Left lobe of liver (tissue), 2 donors: ENCODE results near the gene FICD. TPM values are rescaled to one million over a fixed set of nuclear protein-coding genes. Genes with fewer than 3 reads are reported as not detected.
"Not testable (repeated sequence)": the region's sequence is repeated elsewhere in the genome, so short reads cannot be mapped to it uniquely, and the experiment has no call there.

ENCODE experiments used
- ATAC-seq: fragments of 200-7000 bp; cut with Tn5 transposase; one replicate; pipeline ENCODE4 v1.9.1; 2020; ENCODE audit warnings: mild to moderate bottlenecking, moderate library complexity
- DNase-seq: peaks from one replicate; pipeline ENCODE4 v3.0.0-alpha.2; 2020; ENCODE audit warnings: low spot score
- total RNA-seq: library from RNA; stranded (reverse); gene quantifications from one replicate; pipeline ENCODE4 v1.2.1, GENCODE V29; 2021
- donor health status: DM: no; HTN: no; CAD: no; lungs with moderate emphysema.
- donor health status: DM: no; HTN: yes; CAD: no.

Gene FICD
- total RNA-seq, 1 donor from 2014 or later: 4.6 TPM

DNA sequence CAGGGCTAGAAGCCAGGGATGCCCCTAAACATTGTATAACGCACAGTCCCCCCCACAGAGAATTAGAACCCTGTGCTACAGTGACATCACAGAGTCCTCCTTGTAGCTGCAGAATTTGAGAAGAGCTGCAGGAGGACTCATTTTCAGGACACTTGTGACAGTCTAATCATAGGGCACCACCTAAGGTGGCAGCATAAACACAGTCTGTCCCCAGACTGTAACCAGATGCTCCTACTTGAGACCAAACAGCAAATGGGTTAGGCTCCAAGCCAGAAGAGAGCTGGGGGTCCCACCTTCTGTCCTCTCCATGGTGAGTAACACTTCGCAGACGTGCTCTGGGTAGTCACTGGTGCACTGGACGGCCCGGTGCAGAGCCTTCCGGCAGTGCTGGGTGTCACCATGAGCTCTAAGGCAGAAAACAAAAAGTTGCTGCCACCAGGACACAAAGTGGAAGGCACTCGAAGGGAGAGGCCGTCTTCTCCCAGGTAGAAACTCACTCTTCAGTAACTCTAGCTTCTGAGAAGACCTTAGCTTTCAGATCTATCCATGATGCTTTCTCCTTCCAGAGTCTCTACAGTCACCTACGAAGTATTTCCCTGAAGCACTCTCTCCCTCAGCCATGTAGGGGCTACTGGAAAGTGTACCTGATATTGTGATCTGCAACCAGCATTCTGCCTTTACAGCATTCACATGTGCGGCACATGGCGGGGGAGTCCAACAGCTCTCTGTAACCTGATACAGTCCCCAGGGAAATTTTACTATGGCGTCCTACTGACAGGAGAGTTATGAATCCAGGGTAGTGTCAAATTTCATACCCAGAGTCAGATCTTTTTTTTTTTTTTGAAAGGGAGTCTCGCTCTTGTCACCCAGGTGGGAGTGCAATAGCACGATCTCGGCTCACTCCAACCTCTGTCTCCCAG lies 17.1 kb downstream of the FICD start:
- DNase-seq: no peak
- no peak for ATAC-seq

DNA sequence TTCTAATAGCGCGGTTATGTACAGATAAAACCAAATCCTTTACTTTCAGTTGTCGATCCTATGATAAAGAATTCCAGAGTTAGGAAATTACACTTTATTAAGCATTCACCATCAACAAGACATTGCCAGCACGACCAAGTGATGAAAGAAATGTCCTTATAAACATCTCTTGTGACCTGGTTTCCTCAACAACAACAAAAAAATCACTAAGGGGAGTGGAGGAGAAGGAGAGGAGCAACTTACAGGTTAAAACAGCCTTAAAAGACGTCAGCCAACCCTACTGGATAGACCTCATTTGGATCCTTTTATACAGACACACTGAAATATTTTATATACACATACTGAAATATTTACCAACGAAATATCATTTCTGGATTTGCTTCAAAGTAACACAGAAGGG lies 23.1 kb downstream of the FICD start:
- DNase-seq: no peak
- no peak for ATAC-seq

DNA sequence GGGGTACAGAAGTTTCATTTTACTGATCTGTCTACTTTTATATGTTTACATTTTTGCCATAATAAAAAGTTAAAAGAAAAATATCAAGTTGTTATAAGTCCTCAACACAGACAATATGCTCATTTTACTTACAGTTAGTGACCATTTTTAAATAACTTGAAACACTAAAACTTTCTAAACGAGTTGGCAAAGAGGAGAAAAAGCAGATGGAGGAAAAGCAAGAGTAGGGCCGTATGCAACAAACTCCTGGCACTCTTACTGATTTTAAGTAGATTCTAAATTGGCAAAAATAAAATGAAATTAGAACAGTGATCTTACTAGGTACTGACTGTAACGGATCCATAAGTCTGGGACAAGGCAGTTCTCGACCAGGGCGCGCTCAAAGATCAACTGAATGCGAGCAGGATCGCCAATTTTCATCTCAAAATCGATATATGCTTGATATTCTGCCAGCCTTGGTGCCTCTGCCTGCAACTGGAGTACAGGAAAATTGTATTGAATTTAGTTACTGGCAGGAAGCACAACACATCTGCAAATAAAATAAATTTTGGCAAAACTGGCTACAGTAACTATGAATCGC lies 23.6 kb downstream of the FICD start:
- ATAC-seq (peak; percentile 85), DNase-seq (no peak)

DNA sequence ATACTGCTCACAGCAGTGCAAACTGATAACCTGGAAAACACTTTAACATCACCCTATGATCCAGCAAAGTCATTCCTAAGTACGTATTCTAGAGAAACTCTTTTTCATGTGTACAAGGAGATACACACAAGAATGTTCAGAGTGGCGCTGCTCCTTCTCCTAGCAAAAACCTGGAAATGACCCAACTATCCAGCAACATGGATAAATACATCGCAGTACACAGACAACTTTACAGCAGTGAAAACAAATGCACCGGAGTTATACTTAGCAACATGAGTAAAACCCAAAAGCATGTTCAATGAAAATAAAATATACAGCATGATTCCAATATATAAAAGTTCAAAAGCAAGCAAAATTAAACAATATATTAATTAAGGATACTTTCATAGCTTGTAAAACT lies 27.2 kb downstream of the FICD start:
- ATAC-seq: no peak

DNA sequence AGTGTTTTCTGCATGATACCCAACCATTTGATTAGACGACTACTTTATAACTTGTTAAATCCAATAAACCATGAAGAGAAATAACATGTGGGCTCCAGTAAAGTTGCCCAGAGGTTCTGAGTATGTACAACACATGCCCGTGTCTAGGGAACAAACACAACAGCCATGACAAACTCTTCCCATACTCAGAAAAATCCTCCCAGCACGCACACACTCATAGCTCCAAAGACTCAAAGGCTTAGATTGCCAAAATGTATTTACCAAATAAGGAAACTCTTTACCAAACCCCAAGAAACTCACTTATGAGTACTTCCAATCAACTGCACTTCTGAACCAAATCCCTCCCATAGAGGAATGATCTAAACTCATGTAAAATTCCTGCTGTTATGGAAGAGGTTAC lies 28.6 kb downstream of the FICD start:
- no peak for ATAC-seq
- DNase-seq: no peak

More for the DNA sequence above, 27.2 kb downstream of the FICD start:
- no peak for DNase-seq

DNA sequence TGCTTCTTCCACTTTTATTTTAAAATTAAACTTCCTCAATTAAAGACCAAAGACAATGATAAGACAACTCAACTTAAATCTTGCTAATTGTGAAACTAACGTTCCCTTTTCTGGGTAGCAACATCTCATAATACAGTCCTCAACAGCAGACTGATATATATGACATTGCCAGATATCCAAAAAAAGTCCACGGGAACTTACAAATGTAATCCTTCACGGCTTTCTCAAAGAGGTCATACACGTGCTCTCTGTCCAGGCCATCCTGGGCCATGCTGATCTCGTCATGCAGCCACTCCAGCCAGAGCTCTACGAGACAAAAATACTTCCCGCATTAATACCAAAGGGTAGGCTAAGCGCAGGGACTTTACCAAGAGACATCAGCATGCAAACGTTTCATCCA lies 32.6 kb downstream of the FICD start:
- no peak for DNase-seq
- no peak for ATAC-seq

DNA sequence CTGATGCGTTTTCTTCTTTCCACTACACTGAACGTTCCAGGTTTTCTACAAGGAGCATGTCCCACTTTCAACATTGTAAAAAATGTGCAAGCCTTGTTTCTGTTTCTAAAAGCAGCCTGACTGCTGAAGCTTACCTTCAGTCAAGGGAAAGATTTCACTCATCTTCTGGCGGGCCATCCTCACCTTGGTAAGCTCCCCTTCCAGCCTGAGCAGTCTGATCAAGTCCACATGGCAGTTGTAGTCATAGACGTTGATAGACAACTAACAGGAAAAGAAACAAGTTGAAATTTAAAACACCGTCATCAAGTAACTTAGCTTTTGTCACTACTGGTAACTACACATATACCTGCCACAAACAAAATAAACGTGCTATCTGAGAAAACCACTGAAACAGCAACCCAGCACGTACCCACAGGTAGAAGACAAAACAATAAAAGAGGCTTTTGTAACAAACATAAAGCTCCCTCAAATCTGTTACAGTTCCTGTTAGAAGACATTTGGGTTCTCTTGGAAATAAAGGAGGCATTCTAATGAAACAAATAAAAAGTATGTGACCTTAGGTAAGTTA lies 34.0 kb downstream of the FICD start:
- ATAC-seq: no peak

DNA sequence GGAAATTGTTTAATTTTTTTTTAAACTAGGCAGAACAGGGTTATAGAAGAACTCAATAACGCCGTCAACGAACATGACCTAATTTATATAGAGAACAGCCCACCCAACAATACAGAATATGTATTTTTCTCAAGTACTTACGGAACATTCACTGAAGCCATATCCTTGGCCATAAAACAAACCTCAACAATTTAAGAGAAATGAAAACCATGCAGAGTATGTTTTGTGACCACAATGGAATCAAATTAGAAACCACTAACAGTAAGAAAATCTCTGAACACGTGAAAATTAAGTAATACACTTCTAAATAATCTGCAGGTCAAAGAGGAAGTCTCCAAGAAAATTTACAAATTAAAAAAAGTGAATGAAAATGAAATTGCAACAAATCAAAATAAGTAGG lies 36.5 kb downstream of the FICD start:
- no peak for ATAC-seq
- DNase-seq: no peak

More for the DNA sequence above, 34.0 kb downstream of the FICD start:
- DNase-seq: no peak

DNA sequence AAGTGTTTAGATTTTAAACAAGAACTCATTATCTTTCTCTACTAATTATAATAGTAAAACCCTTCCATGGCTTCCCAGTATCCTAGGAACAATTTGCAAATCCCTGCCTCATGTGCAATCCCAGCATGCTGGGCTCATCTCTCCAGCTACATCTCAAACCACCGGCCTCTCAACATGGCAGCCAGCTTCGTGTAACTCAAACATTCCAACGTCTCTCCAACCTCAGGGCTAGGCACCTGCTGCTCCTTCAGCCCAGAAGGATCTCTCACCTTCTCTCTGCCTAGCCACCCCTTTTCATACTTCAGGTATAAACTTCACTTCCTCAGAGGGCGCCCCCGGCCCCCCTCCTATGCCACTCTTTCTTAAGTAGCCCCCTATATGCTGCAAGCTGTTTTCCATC lies 38.7 kb downstream of the FICD start:
- DNase-seq: no peak
- no peak for ATAC-seq

DNA sequence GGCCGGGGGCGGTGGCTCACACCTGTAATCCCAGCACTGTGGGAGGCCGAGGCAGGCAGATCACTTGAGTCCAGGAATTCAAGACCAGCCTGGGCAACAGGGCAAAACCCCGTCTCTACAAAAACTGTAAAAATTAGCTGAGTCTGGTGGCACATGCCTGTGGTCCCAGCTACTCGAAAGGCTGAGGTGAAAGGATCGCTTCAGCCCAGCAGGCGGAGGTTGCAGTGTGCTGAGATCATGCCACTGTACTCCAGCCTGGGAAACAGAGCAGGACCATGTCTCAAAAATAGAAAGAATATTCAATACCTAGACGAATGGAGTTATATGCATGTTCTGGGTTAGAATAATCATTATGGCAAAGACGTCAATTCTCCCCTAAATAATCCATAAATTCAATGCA lies 40.3 kb downstream of the FICD start:
- ATAC-seq, DNase-seq: not testable (repeated sequence)

DNA sequence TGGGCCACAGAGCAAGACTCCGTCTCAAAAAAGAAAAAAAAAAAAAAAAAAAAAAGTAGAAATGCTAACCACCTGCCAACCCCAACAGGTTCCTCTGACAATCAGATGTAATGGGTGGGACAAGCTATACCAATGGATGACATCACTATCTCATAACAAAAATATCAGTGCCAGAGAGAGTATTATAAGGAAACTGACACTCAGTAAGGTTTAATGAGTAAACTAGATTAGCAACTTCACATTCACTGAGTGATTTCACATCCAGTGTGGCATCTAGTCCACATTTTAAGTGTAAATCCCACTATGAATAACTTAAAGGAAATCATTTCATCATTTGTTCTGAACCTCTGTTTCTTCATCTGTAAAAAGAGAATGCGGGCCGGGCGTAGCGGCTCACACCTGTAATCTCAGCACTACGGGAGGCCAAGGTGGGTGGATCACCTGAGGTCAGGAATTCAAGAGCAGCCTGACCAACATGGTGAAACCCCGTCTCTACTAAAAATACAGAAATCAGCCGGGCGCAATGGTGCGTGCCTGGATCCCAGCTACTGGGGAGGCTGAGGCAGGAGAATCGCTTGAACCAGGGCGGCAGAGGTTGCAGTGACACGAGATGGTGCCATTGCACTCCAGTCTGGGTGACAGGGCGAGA lies 44.1 kb downstream of the FICD start:
- DNase-seq (no peak), ATAC-seq (no peak)

DNA sequence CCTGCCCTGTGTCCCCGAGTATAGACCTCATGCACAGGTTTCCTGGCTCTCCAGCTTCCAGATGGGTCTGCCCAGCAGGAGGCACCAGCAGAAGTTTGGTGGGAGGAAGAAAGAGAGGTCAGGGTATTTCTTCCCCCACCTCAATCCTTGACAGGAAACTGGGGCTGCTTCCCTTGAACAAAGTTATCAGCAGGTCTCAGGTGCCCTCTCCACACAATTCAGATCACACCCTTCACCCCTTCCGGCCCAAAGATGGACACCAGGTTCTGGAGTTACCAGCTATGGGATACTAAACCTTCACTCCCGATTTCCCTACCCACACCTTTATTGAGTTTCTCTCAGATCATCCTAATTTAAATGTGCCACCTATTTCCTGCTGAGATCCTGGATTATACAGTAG lies 44.7 kb downstream of the FICD start:
- no peak for ATAC-seq
- no peak for DNase-seq

DNA sequence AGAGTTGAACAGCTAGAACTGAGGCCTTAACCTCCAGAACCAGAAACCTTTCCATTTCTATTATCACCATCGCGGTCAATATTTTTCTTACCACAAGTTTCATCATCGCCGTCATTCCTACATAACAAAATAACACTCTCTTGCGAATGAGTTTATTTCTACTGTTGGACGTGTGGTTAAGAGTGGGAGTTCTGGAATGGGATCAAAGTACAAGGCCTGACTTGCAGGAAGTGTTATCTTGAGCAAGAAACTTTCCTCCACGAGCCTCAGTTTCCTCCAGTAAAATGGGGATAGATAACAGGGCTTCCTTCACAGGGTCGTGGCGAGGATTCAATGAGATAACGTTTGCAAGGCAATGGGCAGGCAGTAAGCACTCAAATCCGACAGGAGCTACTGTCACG lies 45.2 kb downstream of the FICD start:
- DNase-seq: no peak
- no peak for ATAC-seq

DNA sequence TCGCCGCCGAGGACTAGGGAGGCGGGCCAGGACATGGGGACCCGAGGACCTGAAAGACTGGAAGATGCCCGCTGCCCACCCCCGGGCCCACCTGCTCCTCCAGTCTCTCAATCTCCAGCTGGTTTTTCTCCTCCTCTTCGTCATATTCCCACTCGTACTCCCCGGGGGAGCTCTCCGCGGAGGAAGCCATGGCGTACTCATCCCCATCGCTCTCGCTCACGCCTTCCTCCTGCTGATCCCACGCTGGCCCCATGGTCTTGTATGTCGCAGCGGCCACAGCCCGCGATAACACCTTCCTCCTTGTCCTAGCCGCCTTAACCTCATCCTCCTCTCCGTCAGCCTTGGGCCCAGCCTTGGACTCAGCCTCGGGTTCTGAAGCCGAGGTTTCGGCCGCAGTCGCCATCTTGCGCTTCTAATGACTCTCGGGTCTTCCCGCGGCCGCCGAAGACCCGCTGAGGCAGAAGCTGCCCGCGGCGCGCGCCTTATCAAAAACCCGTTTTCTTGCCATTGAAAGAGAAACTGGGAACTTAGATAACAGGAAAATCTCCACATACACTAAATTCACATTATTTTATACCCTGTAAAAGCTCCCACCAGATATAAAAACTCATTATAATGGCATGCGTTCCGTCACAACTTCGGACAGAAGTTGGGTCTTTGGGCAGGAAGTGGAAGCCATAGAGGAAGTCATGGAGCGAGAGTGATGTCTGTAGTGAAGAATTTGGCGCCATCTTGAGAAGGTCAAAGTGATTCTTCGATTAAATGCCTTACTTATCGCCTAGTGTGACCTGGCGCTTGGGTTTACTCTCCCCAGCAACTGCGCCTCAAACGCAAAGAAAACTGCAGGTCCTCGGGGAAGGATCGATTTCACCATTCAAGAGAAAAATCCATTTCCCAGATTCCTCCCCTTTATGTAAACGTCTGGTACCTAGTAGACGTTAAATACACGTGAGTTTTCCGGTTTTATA lies 46.0 kb downstream of the FICD start, which contains the start of gene SART3:
Gene SART3, minus strand, starts transcription at position 422 of the 968 bp plus-strand sequence. Its CDS starts 19 bp downstream, at position 403.
- ATAC-seq (peak; percentile 63), DNase-seq (peak; percentile 80)

DNA sequence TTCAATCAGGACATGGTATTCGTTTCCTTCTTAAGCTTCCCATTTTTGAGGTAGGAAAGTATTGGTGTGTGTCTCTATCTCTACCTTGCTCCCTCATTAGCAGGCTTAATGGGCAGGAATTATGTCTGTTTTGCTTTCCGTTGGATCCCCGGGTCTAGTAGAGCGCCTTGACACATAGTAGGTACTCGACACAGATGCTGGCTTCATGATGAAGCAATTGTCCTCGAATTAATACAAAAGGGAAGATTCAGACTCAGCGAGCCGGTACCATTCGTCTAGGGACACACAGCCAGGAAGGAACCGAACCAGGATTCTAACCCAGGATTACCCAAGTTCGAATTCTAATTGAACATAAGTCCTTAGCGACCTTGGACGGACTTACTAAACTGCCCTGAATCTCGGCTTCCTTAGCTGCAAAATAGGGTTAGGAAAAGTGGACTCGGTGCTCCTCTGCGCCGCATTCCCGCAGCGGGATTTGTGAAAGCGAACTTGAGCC lies 46.8 kb downstream of the FICD start:
- DNase-seq (no peak), ATAC-seq (no peak)

DNA sequence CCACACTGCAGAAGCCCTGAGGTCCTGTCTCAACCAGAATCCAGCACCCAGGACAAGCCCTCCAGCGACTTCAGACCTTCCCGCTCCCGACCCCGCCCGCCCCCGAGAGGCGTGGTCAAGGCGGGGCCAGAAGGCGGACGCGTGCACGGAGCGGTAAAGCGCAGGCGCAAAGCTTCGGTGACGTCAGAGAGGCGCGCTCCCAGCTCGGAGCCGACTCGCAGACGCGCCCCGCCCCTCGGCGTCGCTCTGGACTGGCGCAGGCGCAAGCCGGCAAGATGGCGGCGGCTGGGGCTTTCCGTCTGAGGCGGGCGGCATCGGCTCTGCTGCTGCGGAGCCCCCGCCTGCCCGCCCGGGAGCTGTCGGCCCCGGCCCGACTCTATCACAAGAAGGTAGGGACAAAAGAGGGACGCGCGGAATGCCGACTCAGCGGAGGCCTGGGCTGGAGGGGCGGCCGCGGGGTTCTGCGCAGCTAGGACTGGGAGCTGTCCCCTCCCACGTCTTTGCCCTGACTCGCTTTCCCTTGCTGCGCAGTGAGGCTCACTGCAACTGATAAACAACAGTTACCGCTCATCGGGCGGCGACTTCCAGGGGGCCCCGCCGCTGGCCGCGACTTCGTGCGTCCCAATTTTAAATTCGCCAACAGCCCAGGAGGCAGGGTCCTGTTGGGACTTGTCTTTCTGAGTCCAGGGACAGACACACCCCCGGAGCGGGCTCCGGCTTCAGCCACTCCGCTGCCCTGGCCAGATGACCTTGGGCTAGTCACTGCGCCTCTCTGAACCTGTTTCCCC lies 47.5 kb downstream of the FICD start, which contains the start of gene ISCU:
Gene ISCU, plus strand, starts transcription at position 249 of the 788 bp plus-strand sequence. Its CDS starts 27 bp downstream, at position 276.
- ATAC-seq (peak; percentile 82), DNase-seq (peak; percentile 99)

DNA sequence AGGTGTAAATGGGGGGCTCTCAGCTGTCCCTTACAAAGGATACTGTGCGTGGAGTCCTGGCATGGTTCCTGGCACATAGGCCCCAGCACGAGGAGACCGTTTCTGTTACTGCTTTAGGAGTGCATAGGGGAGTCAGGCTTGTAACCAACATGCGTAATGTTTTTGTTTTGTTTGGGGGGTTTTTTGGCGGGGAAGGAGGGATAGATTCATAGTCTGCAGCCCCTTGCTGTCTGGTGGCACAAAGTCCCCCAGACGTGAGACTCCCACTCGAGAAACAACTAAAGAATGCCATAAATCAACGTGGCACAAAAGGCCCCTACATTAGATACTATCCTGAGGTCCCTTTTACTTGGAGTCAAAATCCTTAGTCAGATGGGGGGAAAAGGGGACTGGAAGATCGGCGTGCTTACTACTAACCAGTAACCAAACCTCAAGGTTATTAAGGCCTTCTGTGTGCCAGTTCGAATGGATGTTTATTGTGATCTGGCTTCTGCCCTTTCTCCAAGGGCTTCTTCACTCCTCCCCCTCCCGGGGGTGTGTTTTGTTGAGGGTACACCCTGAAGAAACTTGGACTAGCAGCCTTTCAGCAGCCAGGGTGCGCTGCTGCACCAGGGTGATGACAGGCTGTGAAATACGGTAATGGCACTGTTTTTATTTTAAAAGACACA lies 48.2 kb downstream of the FICD start:
- peak; percentile 57 for ATAC-seq
- DNase-seq: peak; percentile 79

DNA sequence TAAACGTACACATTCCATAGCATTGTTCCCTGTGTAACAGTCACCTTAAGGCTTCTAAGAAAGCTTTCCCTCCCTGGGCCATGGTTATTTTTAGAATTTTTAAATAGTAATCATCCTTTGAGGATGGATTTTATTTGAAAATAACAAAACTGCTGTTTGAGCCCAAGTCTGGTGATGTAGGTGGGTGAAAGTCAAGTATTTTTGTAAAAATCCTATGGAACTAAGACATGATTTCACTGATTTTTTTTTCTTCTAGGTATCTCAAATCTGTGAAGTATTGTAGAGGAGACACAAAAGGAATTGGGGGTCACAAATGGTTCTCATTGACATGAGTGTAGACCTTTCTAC lies 48.7 kb downstream of the FICD start:
- DNase-seq (no peak), ATAC-seq (no peak)

DNA sequence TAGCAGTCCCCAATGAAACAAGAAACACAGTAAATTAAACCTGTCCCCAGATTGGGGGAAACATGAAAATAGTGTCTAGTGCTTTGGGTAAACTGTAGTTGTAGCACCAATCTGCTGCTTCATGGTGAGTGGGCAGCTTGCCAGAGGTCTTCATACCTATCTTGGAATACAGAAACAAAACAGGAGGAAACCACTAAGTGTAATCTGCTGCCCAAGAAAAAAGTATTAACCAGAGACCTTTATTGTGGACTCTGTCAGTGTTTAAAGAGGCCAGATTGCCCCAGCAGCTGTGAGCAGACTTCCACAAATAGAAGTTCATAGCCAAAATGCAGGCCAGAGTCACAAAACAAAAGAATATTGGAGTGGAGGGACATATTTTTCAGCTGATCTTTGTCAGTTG lies 49.6 kb downstream of the FICD start:
- DNase-seq (no peak), ATAC-seq (no peak)
